Ovary (tissue), 9 donors: Measurements from ENCODE around the gene RBBP4. TPM values are rescaled to one million over a fixed set of nuclear protein-coding genes. Genes with fewer than 3 reads are reported as not detected.
"Not testable (repeated sequence)": the region's sequence is repeated elsewhere in the genome, so short reads cannot be mapped to it uniquely, and the experiment has no call there.

ENCODE experiments used
- DNase-seq, 5 donors: peaks; one replicate each; pipeline ENCODE4 v3.0.0-alpha.2; 2019 to 2020
- H3K27ac ChIP-seq, 2 donors: fragments of 200-600 bp; one replicate each; pipeline versions ENCODE4 v1.5.1 to v1.8.0; 2019 to 2022
- H3K27me3 ChIP-seq: fragments of 200-600 bp; one replicate; pipeline ENCODE4 v1.8.0; 2022
- H3K36me3 ChIP-seq: fragments of 200-600 bp; sonication (generic); one replicate; pipeline ENCODE4 v1.5.1; 2019
- H3K4me1 ChIP-seq: one replicate; pipeline ENCODE4 v1.8.1; 2013; ENCODE audit warnings: mild to moderate bottlenecking, moderate library complexity; ENCODE audit not compliant: insufficient read depth
- H3K4me3 ChIP-seq: fragments of 200-600 bp; sonication (generic); one replicate; pipeline ENCODE4 v1.5.1; 2017
- H3K9me3 ChIP-seq, 2 donors: fragments of 200-600 bp in 1 of 2; sonication (generic) in 1 of 2; one replicate each; pipeline versions ENCODE4 v1.5.1 to v1.8.1; 2013 to 2019; ENCODE audit warnings: mild to moderate bottlenecking in 1 of 2, moderate library complexity in 1 of 2
- CTCF ChIP-seq, 3 donors: fragments of 450-650 bp in 2 of 3; fragments of 200-600 bp in 1 of 3; IDR thresholded peaks; one replicate each; pipeline versions ENCODE4 v1.5.1 to v1.8.0; 2016 to 2022; ENCODE audit warnings: antibody characterized with exemption in 3 of 3, mild to moderate bottlenecking in 1 of 3
- EP300 ChIP-seq: sonication (generic); formaldehyde crosslinking; IDR thresholded peaks from one replicate; pipeline ENCODE4 v1.6.1; 2017; ENCODE audit warnings: antibody characterized with exemption
- POLR2A ChIP-seq: fragments of 450-650 bp; IDR thresholded peaks from one replicate; pipeline ENCODE4 v1.6.1; 2017; ENCODE audit warnings: antibody characterized with exemption, mild to moderate bottlenecking, moderate library complexity
- WGBS, 3 donors: extraction: QIAGEN DNeasy Blood & Tissue Kit in 1 of 3; methylation state at CpG; one replicate each; pipeline versions ENCODE4 v1.1.5 to v1.1.7; 2013 to 2017; 5-methylcytosine and 5-hydroxymethylcytosine counted together
- intact Hi-C, 4 donors: fragments of 100-400 bp; cut with DNase I; formaldehyde crosslinking; loops; one replicate each; pipeline versions ENCODE4 v1.11.0 to v1.15.1; 2022 to 2023
- polyA plus RNA-seq, 2 donors: library from polyadenylated mRNA; stranded (reverse); fragments of 200-250 nt in 1 of 2; fragments of 350-450 nt in 1 of 2; fragmentation: Illumina TruSeq in 1 of 2; extraction: RNeasy Lipid Tissue Mini Kit (QIAGEN cat#74804) in 1 of 2; gene quantifications; one replicate each; pipeline ENCODE4 v1.2.3, GENCODE V29; 2013 to 2014
- total RNA-seq, 7 donors: library from RNA; depleted of rRNA in 2 of 7; stranded (reverse); fragments of >200 nt in 2 of 7; fragmentation: NEBNext Ultra II Directional in 3 of 7; extraction: Animal tissue kit (Norgen Biotek cat#: 25700) in 3 of 7; gene quantifications; one replicate each; pipeline versions ENCODE4 v1.1.0 to v1.2.4, GENCODE V29; 2016 to 2023
- donor health status: DM: no; HTN: no; CAD: no; lungs with moderate emphysema.
- donor health status: DM: no; HTN: no; CAD: no.
- donor health status: Bipolar disorder and iron deficiency.
- donor health status: DM: yes; HTN: yes; CAD: no.
- donor health status: DM: no; HTN: no; CAD: no.
- donor health status: DM: yes; HTN: yes; CAD: no.

Gene RBBP4
- total and polyA plus RNA-seq, 9 donors = 78.2 to 223 (median 165) TPM

- 10 to 20% (median 13%) methylated on average over 3 of the region's 3 CpGs for WGBS, 3 donors
- intact Hi-C loops = no loop called here
- DNase-seq = no peak
- no peaks in the 10 kb centered on the region for H3K27me3 ChIP-seq
- TF ChIP-seq CTCF (IDR thresholded peaks at IDR 0.05) (no peak), POLR2A (no peak), EP300 (no peak)
- H3K27ac ChIP-seq = no peak overlapping the region
- no peaks in the 10 kb centered on the region for H3K36me3 ChIP-seq
- no peaks in the 10 kb centered on the region for H3K9me3 ChIP-seq
- H3K4me3 ChIP-seq = no peak overlapping the region
- H3K4me1 ChIP-seq = peaks cover 3% of the 10 kb centered on the region
These were observed 25.9 kb downstream of the RBBP4 start for GRCh38 chr1:32676945-32677344.

GRCh38 chr1:32679993-32680392, 29.0 kb downstream of the RBBP4 start:
- H3K27me3 ChIP-seq, H3K36me3 ChIP-seq, DNase-seq, H3K9me3 ChIP-seq, H3K27ac ChIP-seq, intact Hi-C loops, H3K4me3 ChIP-seq, H3K4me1 ChIP-seq: not testable (repeated sequence)
- 81 to 89% (median 86%) methylated on average over 4 of the region's 4 CpGs for WGBS, 3 donors

- 81 to 85% (median 85%) methylated on average over 1 of the region's 1 CpG for WGBS, 3 donors
- Histone ChIP-seq H3K27ac (no peak overlapping the region), H3K36me3 (no peaks in the 10 kb centered on the region)
These were observed 29.6 kb downstream of the RBBP4 start for GRCh38 chr1:32680642-32681041.

GRCh38 chr1:32681509-32681908, 30.5 kb downstream of the RBBP4 start:
- intact Hi-C loops = no loop called here
- no peak for TF ChIP-seq CTCF (IDR thresholded peaks at IDR 0.05)
- no peak for TF ChIP-seq EP300
- TF ChIP-seq POLR2A = no peak
- Histone ChIP-seq H3K9me3 (no peaks in the 10 kb centered on the region), H3K4me1 (peaks cover 5% of the 10 kb centered on the region), H3K27me3 (no peaks in the 10 kb centered on the region), H3K36me3 (no peaks in the 10 kb centered on the region), H3K27ac (no peak overlapping the region), H3K4me3 (no peak overlapping the region)
- 8% methylated on average over 2 of the region's 2 CpGs for WGBS, 3 donors
- DNase-seq = no peak

More at GRCh38 chr1:32680642-32681041, 29.6 kb downstream of the RBBP4 start:
- DNase-seq = no peak
- Histone ChIP-seq H3K4me1 (peaks cover 5% of the 10 kb centered on the region), H3K4me3 (no peak overlapping the region), H3K27me3 (no peaks in the 10 kb centered on the region), H3K9me3 (no peaks in the 10 kb centered on the region)
- TF ChIP-seq POLR2A (no peak), EP300 (no peak), CTCF (IDR thresholded peaks at IDR 0.05) (no peak)
- intact Hi-C loops = no loop called here

- 48 to 51% (median 50%) methylated on average over 3 of the region's 3 CpGs for WGBS, 3 donors
- Histone ChIP-seq H3K27me3 (no peaks in the 10 kb centered on the region), H3K36me3 (no peaks in the 10 kb centered on the region), H3K9me3 (no peaks in the 10 kb centered on the region), H3K27ac (no peak overlapping the region), H3K4me3 (no peak overlapping the region), H3K4me1 (peaks cover 5% of the 10 kb centered on the region)
- TF ChIP-seq EP300 = no peak
- TF ChIP-seq CTCF (IDR thresholded peaks at IDR 0.05) = no peak
- TF ChIP-seq POLR2A = no peak
- DNase-seq = no peak
- intact Hi-C loops = no loop called here
These were observed 31.0 kb downstream of the RBBP4 start for GRCh38 chr1:32681999-32682398.
